ENCODE data around the gene OSBPL8.

OSBPL8 gene

DNA sequence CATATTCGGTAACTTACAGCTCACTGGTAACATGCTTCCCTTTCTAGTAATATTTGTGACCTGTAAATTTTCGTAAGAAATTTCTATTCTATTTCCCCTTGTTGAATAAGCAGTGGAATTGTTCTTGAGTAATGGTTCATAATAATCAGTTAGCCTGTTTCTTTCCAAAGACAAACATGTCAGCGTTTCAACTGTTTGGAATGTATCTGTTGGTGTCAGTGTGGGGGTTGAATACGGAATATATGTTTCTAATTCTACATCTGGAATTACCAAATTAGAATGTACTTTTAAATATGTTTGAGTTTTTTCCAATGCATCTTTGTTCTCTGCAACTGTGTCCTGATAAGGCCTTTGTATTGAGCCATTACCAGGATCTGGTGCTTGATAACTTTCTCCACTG, 213.3 kb downstream of the OSBPL8 start:
- ChIA-PET POLR2A (no interaction called here), CTCF (interaction anchor here (1.1 kb wide), 1 partner anchor 110 kb away, joined by 4 read pairs; no protein-coding TSS in a partner anchor)
- Histone ChIP-seq H3K4me3 (ENCODE audit: low read depth, low read length) (no peak overlapping the region), H3K4me1 (ENCODE audit: control insufficient read depth, insufficient read depth, low read length) (peaks cover 5% of the 10 kb centered on the region; the same call in 1 of the 2 replicates), H3K9me3 (ENCODE audit: control insufficient read depth, insufficient read depth, low read depth, low read length) (no peaks in the 10 kb centered on the region), H3K27ac (ENCODE audit: extremely low read depth, low read depth, low read length) (no peak overlapping the region), H3K36me3 (ENCODE audit: control insufficient read depth in 2 of 2, insufficient read depth in 1 of 2, low read length in 2 of 2) (peaks cover 0 to 6% of the 10 kb centered on the region in 2 experiments; a peak in 1 of 3 replicates)
- TF ChIP-seq YY2 (tag by site-specific recombination; IDR thresholded peaks at IDR 0.05) (no peak), ZNF488 (tag by site-specific recombination; IDR thresholded peaks at IDR 0.05) (no peak), SP3 (tag by site-specific recombination; IDR thresholded peaks at IDR 0.05) (no peak), ZSCAN5A (tag by site-specific recombination; IDR thresholded peaks at IDR 0.05) (no peak)
- TF ChIP-seq, protein P1, sequence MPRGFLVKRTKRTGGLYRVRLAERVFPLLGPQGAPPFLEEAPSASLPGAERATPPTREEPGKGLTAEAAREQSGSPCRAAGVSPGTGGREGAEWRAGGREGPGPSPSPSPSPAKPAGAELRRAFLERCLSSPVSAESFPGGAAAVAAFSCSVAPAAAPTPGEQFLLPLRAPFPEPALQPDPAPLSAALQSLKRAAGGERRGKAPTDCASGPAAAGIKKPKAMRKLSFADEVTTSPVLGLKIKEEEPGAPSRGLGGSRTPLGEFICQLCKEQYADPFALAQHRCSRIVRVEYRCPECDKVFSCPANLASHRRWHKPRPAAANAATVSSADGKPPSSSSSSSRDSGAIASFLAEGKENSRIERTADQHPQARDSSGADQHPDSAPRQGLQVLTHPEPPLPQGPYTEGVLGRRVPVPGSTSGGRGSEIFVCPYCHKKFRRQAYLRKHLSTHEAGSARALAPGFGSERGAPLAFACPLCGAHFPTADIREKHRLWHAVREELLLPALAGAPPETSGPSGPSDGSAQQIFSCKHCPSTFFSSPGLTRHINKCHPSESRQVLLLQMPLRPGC (tag by site-specific recombination; IDR thresholded peaks at IDR 0.05) = no peak
- TF ChIP-seq, protein P2, sequence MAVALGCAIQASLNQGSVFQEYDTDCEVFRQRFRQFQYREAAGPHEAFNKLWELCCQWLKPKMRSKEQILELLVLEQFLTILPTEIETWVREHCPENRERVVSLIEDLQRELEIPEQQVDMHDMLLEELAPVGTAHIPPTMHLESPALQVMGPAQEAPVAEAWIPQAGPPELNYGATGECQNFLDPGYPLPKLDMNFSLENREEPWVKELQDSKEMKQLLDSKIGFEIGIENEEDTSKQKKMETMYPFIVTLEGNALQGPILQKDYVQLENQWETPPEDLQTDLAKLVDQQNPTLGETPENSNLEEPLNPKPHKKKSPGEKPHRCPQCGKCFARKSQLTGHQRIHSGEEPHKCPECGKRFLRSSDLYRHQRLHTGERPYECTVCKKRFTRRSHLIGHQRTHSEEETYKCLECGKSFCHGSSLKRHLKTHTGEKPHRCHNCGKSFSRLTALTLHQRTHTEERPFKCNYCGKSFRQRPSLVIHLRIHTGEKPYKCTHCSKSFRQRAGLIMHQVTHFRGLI (tag by site-specific recombination; IDR thresholded peaks at IDR 0.05) = no peak

DNA sequence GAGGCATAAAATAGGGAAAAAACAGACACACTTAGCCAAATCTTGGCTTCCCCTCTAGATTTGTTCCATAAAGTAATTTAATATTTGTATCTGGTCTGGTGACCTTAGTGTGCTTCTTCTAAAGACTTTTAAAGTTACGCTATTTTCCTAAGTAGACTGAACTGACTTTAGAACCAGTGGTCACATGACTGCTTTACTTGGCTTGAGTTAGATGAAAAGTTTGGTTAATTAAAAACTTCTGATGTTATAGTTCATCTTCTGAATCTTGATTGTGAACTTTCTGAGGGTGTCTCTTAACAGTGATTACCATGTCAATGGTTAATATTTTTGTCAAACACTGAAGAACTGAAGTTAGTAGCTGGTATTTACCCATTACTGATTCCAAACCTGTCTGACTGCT, 214.0 kb downstream of the OSBPL8 start:
- Histone ChIP-seq H3K27ac (ENCODE audit: extremely low read depth, low read depth, low read length) (no peak overlapping the region), H3K9me3 (ENCODE audit: control insufficient read depth, insufficient read depth, low read depth, low read length) (no peaks in the 10 kb centered on the region), H3K4me1 (ENCODE audit: control insufficient read depth, insufficient read depth, low read length) (peaks cover 5% of the 10 kb centered on the region; the same call in 1 of the 2 replicates), H3K4me3 (ENCODE audit: low read depth, low read length) (no peak overlapping the region), H3K36me3 (ENCODE audit: control insufficient read depth in 2 of 2, insufficient read depth in 1 of 2, low read length in 2 of 2) (peaks cover 0 to 6% of the 10 kb centered on the region in 2 experiments; a peak in 1 of 3 replicates)
- POLR2A ChIA-PET = no interaction called here
- CTCF ChIA-PET = interaction anchor here (0.6 to 1.1 kb wide), 2 partner anchors 110 to 680 kb away, joined by 4 read pairs; no protein-coding TSS in a partner anchor
- TF ChIP-seq ZNF544 (tag by site-specific recombination; IDR thresholded peaks at IDR 0.05) (no peak), ZNF433 (tag by site-specific recombination; IDR thresholded peaks at IDR 0.05; ENCODE audit: low read depth) (no peak), PRDM10 (tag by site-specific recombination; IDR thresholded peaks at IDR 0.05) (no peak), ZNF16 (tag by site-specific recombination; IDR thresholded peaks at IDR 0.05; ENCODE audit: low read depth) (no peak), ZSCAN5A (tag by site-specific recombination; IDR thresholded peaks at IDR 0.05) (no peak), ZSCAN30 (tag by site-specific recombination; IDR thresholded peaks at IDR 0.05) (no peak), OVOL3 (tag by site-specific recombination; IDR thresholded peaks at IDR 0.05) (no peak), ZNF112 (tag by site-specific recombination; IDR thresholded peaks at IDR 0.05) (no peak), ZBTB17 (tag by site-specific recombination; IDR thresholded peaks at IDR 0.05) (no peak), ZNF239 (tag by site-specific recombination; IDR thresholded peaks at IDR 0.05) (no peak), ZNF555 (tag by site-specific recombination; conservative IDR thresholded peaks at IDR 0.05) (no peak), ZNF701 (tag by site-specific recombination; IDR thresholded peaks at IDR 0.05) (no peak)
- TF ChIP-seq, protein P3, sequence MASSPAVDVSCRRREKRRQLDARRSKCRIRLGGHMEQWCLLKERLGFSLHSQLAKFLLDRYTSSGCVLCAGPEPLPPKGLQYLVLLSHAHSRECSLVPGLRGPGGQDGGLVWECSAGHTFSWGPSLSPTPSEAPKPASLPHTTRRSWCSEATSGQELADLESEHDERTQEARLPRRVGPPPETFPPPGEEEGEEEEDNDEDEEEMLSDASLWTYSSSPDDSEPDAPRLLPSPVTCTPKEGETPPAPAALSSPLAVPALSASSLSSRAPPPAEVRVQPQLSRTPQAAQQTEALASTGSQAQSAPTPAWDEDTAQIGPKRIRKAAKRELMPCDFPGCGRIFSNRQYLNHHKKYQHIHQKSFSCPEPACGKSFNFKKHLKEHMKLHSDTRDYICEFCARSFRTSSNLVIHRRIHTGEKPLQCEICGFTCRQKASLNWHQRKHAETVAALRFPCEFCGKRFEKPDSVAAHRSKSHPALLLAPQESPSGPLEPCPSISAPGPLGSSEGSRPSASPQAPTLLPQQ (tag by site-specific recombination; IDR thresholded peaks at IDR 0.05) = no peak
- TF ChIP-seq, protein P4, sequence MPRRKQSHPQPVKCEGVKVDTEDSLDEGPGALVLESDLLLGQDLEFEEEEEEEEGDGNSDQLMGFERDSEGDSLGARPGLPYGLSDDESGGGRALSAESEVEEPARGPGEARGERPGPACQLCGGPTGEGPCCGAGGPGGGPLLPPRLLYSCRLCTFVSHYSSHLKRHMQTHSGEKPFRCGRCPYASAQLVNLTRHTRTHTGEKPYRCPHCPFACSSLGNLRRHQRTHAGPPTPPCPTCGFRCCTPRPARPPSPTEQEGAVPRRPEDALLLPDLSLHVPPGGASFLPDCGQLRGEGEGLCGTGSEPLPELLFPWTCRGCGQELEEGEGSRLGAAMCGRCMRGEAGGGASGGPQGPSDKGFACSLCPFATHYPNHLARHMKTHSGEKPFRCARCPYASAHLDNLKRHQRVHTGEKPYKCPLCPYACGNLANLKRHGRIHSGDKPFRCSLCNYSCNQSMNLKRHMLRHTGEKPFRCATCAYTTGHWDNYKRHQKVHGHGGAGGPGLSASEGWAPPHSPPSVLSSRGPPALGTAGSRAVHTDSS (tag by site-specific recombination; IDR thresholded peaks at IDR 0.05) = no peak

Measured in HEK293 (cell line).